Mesenchymal stem cell (in vitro differentiated cells and primary cell): ENCODE measurements around the gene PMIS2.

Experiments
- DNase-seq: peaks from one replicate; pipeline ENCODE4 v3.0.0-alpha.2; 2013
- H2AFZ ChIP-seq: one replicate; pipeline ENCODE4 v1.6.1; 2013; ENCODE audit warnings: low read depth, mild to moderate bottlenecking, control low read depth, inconsistent platforms, low read length, moderate library complexity
- H2AK5ac ChIP-seq: 2 replicates; pipeline ENCODE4 v1.6.1; 2013; ENCODE audit warnings: low read length, moderate library complexity, mild to moderate bottlenecking, inconsistent platforms; ENCODE audit not compliant: severe bottlenecking
- H2BK120ac ChIP-seq: one replicate; pipeline ENCODE4 v1.6.1; 2013; ENCODE audit warnings: low read depth, mild to moderate bottlenecking, inconsistent platforms, low read length, moderate library complexity
- H2BK12ac ChIP-seq, 2 experiments: one replicate each; pipeline ENCODE4 v1.6.1; 2013; ENCODE audit warnings: inconsistent platforms in 2 of 2, low read length in 2 of 2, mild to moderate bottlenecking in 2 of 2, moderate library complexity in 2 of 2, control low read depth in 1 of 2
- H2BK15ac ChIP-seq: one replicate; pipeline ENCODE4 v1.6.1; 2013; ENCODE audit warnings: mild to moderate bottlenecking, low read depth, inconsistent platforms; ENCODE audit not compliant: poor library complexity, severe bottlenecking
- H2BK5ac ChIP-seq: 2 replicates; pipeline ENCODE4 v1.6.1; 2013; ENCODE audit warnings: low read depth, mild to moderate bottlenecking, low read length, control low read depth, inconsistent platforms; ENCODE audit not compliant: poor library complexity, severe bottlenecking
- H3K14ac ChIP-seq, 2 experiments: one replicate each; pipeline ENCODE4 v1.6.1; 2013; ENCODE audit warnings: inconsistent platforms in 2 of 2, low read length in 2 of 2, control low read depth in 1 of 2, mild to moderate bottlenecking in 1 of 2, moderate library complexity in 1 of 2
- H3K18ac ChIP-seq, 2 experiments: one replicate each; pipeline ENCODE4 v1.6.1; 2013; ENCODE audit warnings: inconsistent platforms in 2 of 2, low read length in 2 of 2, control low read depth in 1 of 2, low read depth in 1 of 2, mild to moderate bottlenecking in 1 of 2
- H3K23ac ChIP-seq, 2 experiments: one replicate each; pipeline ENCODE4 v1.6.1; 2013; ENCODE audit warnings: inconsistent platforms in 2 of 2, low read length in 2 of 2, mild to moderate bottlenecking in 2 of 2, moderate library complexity in 2 of 2, control low read depth in 1 of 2
- H3K27ac ChIP-seq: 2 replicates; pipeline ENCODE4 v1.5.1; 2013; ENCODE audit warnings: mild to moderate bottlenecking, moderate library complexity, low read length, control low read depth, inconsistent platforms; ENCODE audit not compliant: poor library complexity, severe bottlenecking
- H3K27me3 ChIP-seq, 2 experiments: 2 replicates each; pipeline versions ENCODE4 v1.6.1 to v1.7.0; 2013; ENCODE audit warnings: low read length in 2 of 2, mild to moderate bottlenecking in 2 of 2, moderate library complexity in 2 of 2, control low read depth in 1 of 2, inconsistent platforms in 1 of 2; ENCODE audit not compliant: control insufficient read depth in 1 of 2, insufficient read depth in 1 of 2
- H3K36me3 ChIP-seq, 2 experiments: 2 replicates each; pipeline versions ENCODE4 v1.6.1 to v1.7.0; 2013; ENCODE audit warnings: low read length in 2 of 2, control low read depth in 1 of 2, inconsistent platforms in 1 of 2, low read depth in 1 of 2, mild to moderate bottlenecking in 1 of 2; ENCODE audit not compliant: insufficient read depth in 2 of 2, control insufficient read depth in 1 of 2
- H3K4ac ChIP-seq, 2 experiments: one replicate each; pipeline ENCODE4 v1.6.1; 2013; ENCODE audit warnings: inconsistent platforms in 2 of 2, low read length in 2 of 2, mild to moderate bottlenecking in 2 of 2, moderate library complexity in 2 of 2, control low read depth in 1 of 2, low read depth in 1 of 2
- H3K4me1 ChIP-seq: 2 replicates; pipeline ENCODE4 v1.6.1; 2013; ENCODE audit warnings: low read depth, low read length, control low read depth; ENCODE audit not compliant: control insufficient read depth, insufficient read depth
- H3K4me2 ChIP-seq: 2 replicates; pipeline ENCODE4 v1.6.1; 2013; ENCODE audit warnings: low read length, mild to moderate bottlenecking, inconsistent platforms; ENCODE audit not compliant: poor library complexity, severe bottlenecking
- H3K4me3 ChIP-seq, 2 experiments: 2 replicates each; pipeline versions ENCODE4 v1.5.1 to v1.7.0; 2013; ENCODE audit warnings: low read length in 2 of 2, mild to moderate bottlenecking in 2 of 2, control low read depth in 1 of 2, low read depth in 1 of 2; ENCODE audit not compliant: insufficient read depth in 1 of 2
- H3K79me1 ChIP-seq: replicated peaks from 2 replicates; pipeline ENCODE4 v1.6.1; 2013; ENCODE audit warnings: mild to moderate bottlenecking, control low read depth, low read length, inconsistent platforms; ENCODE audit not compliant: poor library complexity, severe bottlenecking
- H3K9ac ChIP-seq: 2 replicates; pipeline ENCODE4 v1.7.0; 2013; ENCODE audit warnings: mild to moderate bottlenecking, low read length, moderate library complexity
- H3K9me3 ChIP-seq: 2 replicates; pipeline ENCODE4 v1.7.0; 2013; ENCODE audit warnings: mild to moderate bottlenecking, low read length; ENCODE audit not compliant: control insufficient read depth
- H4K8ac ChIP-seq: one replicate; pipeline ENCODE4 v1.6.1; 2013; ENCODE audit warnings: inconsistent platforms, mild to moderate bottlenecking, low read length, moderate library complexity
- H4K91ac ChIP-seq: one replicate; pipeline ENCODE4 v1.6.1; 2013; ENCODE audit warnings: mild to moderate bottlenecking, low read length, inconsistent platforms
- WGBS: methylation state at CpG from one replicate; pipeline ENCODE4 v1.1.7; 2013; ENCODE audit warnings: mixed read lengths; 5-methylcytosine and 5-hydroxymethylcytosine counted together

Gene PMIS2

DNA sequence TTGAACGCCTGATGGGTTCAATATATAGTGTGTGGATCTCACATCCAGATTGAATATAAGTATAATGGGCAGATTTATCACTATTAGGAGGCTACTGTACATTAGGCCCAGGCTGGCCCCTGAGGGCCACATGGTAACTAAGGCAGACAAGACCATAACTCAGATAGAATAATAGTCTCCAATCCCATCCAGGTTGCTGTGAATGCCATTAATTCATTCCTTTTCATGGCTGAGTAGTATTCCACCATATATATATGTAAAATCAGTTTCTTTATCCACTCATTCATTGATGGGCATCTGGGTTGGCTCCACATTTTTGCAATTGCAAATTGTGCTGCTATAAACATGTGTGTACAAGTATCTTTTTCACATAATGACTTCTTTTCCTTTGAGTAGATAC lies 8.1 kb upstream of the PMIS2 start:
- H3K4me2 ChIP-seq, result no peak overlapping the region
- no peak overlapping the region for H3K14ac ChIP-seq
- no peaks in the 10 kb centered on the region for H3K36me3 ChIP-seq
- H3K27me3 ChIP-seq, result peaks cover 0 to 11% of the 10 kb centered on the region in 2 experiments
- no peak overlapping the region for H4K91ac ChIP-seq
- H3K4me3 ChIP-seq, result no peak overlapping the region
- H3K23ac ChIP-seq, result no peak overlapping the region
- H2BK5ac ChIP-seq, result no peak overlapping the region
- H2BK15ac ChIP-seq, result no peak overlapping the region
- no peak overlapping the region for H2AFZ ChIP-seq
- no peak overlapping the region for H3K9ac ChIP-seq
- no peak overlapping the region for H2BK12ac ChIP-seq
- no peak overlapping the region for H3K27ac ChIP-seq
- no peak overlapping the region for H3K4ac ChIP-seq
- H3K18ac ChIP-seq, result no peak overlapping the region
- DNase-seq, result no peak
- H2AK5ac ChIP-seq, result no peak overlapping the region
- no peak overlapping the region for H2BK120ac ChIP-seq
- peaks cover 14% of the 10 kb centered on the region for H3K9me3 ChIP-seq
- no CpG with 5 or more reads among the region's 1 CpG for whole genome bisulfite sequencing
- no peak overlapping the region for H4K8ac ChIP-seq
- no peaks in the 10 kb centered on the region for H3K4me1 ChIP-seq
- no peaks in the 10 kb centered on the region for H3K79me1 ChIP-seq

DNA sequence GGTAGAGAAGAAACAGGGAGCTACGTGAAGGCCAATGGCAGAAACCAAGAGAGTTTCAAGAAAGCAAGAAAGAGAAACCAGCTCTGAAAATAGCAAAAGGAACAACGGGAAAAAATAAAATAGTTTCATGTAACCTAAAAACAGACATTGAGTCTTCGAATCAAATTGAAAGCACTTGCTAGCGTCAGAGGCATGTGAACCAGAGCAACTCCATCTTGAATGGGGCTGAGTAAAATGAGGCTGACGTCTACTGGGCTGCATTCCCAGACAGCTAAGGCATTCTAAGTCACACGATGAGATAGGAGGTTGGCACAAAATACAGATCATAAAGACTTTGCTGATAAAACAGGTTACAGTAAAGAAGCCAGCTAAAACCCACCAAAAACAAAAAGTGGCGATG lies 7.3 kb upstream of the PMIS2 start:
- Histone ChIP-seq H4K91ac (no peak overlapping the region), H3K9me3 (peaks cover 14% of the 10 kb centered on the region), H3K27me3 (peaks cover 0 to 7% of the 10 kb centered on the region in 2 experiments), H3K18ac (no peak overlapping the region), H2BK15ac (no peak overlapping the region), H2AK5ac (no peak overlapping the region), H3K14ac (no peak overlapping the region), H3K4me2 (no peak overlapping the region), H3K9ac (no peak overlapping the region), H2AFZ (no peak overlapping the region), H3K4me3 (no peak overlapping the region), H2BK120ac (no peak overlapping the region), H3K4me1 (no peaks in the 10 kb centered on the region), H3K36me3 (no peaks in the 10 kb centered on the region), H3K79me1 (no peaks in the 10 kb centered on the region), H2BK5ac (no peak overlapping the region), H4K8ac (no peak overlapping the region), H3K27ac (no peak overlapping the region), H3K4ac (no peak overlapping the region), H2BK12ac (no peak overlapping the region), H3K23ac (no peak overlapping the region)
- no peak for DNase-seq
- 78% methylated on average over 7 of the region's 7 CpGs for WGBS

DNA sequence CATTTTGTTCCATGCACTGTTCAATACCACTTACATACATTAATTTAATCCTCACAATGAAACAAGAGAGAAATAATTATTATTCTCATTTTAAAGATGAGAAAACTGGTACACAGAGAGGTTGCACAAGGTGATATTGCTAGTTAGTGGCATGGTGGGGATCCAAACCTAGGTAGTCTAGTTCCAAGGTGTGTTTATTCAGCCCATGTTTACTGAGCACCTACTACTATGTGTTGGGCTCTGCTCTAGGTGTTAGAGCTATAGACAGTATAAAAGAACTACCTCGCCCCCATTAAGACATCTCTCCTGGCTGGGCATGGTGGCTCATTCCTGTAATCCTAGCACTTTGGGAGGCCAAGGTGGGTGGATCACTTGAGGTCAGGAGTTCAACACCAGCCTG lies 3.2 kb upstream of the PMIS2 start:
- no peak for DNase-seq
- no peak overlapping the region for H2BK120ac ChIP-seq
- H3K27me3 ChIP-seq, result peaks cover 12 to 36% of the 10 kb centered on the region in 2 experiments
- no peaks in the 10 kb centered on the region for H3K36me3 ChIP-seq
- 83% methylated on average over 1 of the region's 1 CpG for WGBS
- no peak overlapping the region for H2BK15ac ChIP-seq
- H3K4ac ChIP-seq, result no peak overlapping the region
- no peak overlapping the region for H3K14ac ChIP-seq
- H2BK12ac ChIP-seq, result no peak overlapping the region
- no peaks in the 10 kb centered on the region for H3K79me1 ChIP-seq
- no peak overlapping the region for H2AFZ ChIP-seq
- H3K4me3 ChIP-seq, result no peak overlapping the region
- no peak overlapping the region for H2AK5ac ChIP-seq
- H3K27ac ChIP-seq, result no peak overlapping the region
- no peak overlapping the region for H2BK5ac ChIP-seq
- H3K18ac ChIP-seq, result no peak overlapping the region
- no peaks in the 10 kb centered on the region for H3K4me1 ChIP-seq
- H3K9ac ChIP-seq, result no peak overlapping the region
- H3K9me3 ChIP-seq, result no peaks in the 10 kb centered on the region
- H4K91ac ChIP-seq, result no peak overlapping the region
- no peak overlapping the region for H4K8ac ChIP-seq
- no peak overlapping the region for H3K23ac ChIP-seq
- H3K4me2 ChIP-seq, result no peak overlapping the region

DNA sequence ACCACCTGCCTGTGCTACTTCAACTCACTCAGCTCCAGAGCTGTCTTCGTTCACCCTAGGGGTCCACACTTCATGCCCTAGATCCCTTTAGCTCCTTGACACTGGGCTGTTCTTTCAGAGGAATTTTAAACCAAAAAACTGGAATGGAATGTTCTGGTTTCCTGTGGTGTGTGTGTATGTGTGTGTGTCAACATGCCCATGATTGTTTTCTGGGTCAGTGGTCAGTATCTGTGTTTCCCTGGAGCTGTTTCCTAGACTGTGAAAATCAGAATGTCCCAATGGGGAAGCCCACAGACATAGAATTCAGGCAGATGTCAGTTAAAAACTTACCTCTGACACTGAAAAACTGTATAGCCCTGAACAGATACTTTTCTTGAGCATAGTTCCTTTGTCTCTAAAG lies 1.3 kb downstream of the PMIS2 start:
- H2AFZ ChIP-seq, result no peak overlapping the region
- 33% methylated on average over 1 of the region's 1 CpG for WGBS
- H2BK120ac ChIP-seq, result no peak overlapping the region
- no peak overlapping the region for H3K18ac ChIP-seq
- H3K79me1 ChIP-seq, result no peaks in the 10 kb centered on the region
- H3K4me3 ChIP-seq, result no peak overlapping the region
- H3K27me3 ChIP-seq, result peaks cover 12 to 55% of the 10 kb centered on the region in 2 experiments
- no peak overlapping the region for H3K4ac ChIP-seq
- H3K9ac ChIP-seq, result no peak overlapping the region
- H3K27ac ChIP-seq, result no peak overlapping the region
- H2AK5ac ChIP-seq, result no peak overlapping the region
- H4K91ac ChIP-seq, result no peak overlapping the region
- no peaks in the 10 kb centered on the region for H3K9me3 ChIP-seq
- no peak overlapping the region for H2BK15ac ChIP-seq
- no peak overlapping the region for H3K14ac ChIP-seq
- H3K36me3 ChIP-seq, result no peaks in the 10 kb centered on the region
- no peak overlapping the region for H4K8ac ChIP-seq
- H3K4me1 ChIP-seq, result no peaks in the 10 kb centered on the region
- no peak overlapping the region for H3K4me2 ChIP-seq
- H3K23ac ChIP-seq, result no peak overlapping the region
- DNase-seq, result no peak
- no peak overlapping the region for H2BK5ac ChIP-seq
- H2BK12ac ChIP-seq, result no peak overlapping the region
